ENCODE data around the gene UNC119B. TPM values are rescaled to one million over a fixed set of nuclear protein-coding genes. Genes with fewer than 3 reads are reported as not detected.

The UNC119B gene
- total RNA-seq, 2 experiments from 2014 or later = 17.2 to 27.4 TPM

GRCh38 chr12:120674097-120674636, 36.1 kb upstream of the UNC119B start:
- peak; percentile 72 for DNase-seq (ENCODE audit: low spot score)
- Histone ChIP-seq H3K36me3 (ENCODE audit: insufficient read depth, low read length) (no peaks in the 10 kb centered on the region), H3K27ac (ENCODE audit: low read depth, low read length, poor library complexity, severe bottlenecking) (peak overlapping the region; percentile 56), H3K4me1 (ENCODE audit: insufficient read depth, low read length, poor library complexity, severe bottlenecking) (peaks cover 64% of the 10 kb centered on the region), H3K9me3 (ENCODE audit: low read length) (no peaks in the 10 kb centered on the region), H2AFZ (ENCODE audit: low read length) (peak overlapping the region; percentile 60; the same call in 1 of the 2 replicates), H3K4me3 (ENCODE audit: low read depth, low read length, poor library complexity, severe bottlenecking) (peak overlapping the region; percentile 13), H3K79me2 (ENCODE audit: insufficient read depth, low read depth, low read length) (no peaks in the 10 kb centered on the region), H3K9me2 (ENCODE audit: insufficient read depth, low read length) (no peaks in the 10 kb centered on the region), H4K20me1 (ENCODE audit: insufficient read depth, low read length) (no peaks in the 10 kb centered on the region), H3K4me2 (ENCODE audit: low read length) (peak overlapping the region; percentile 73)
- TF ChIP-seq CTCF (conservative IDR thresholded peaks at IDR 0.05; ENCODE audit: low read length) (no peak), EZH2phosphoT487 (IDR thresholded peaks at IDR 0.05; ENCODE audit: borderline replicate concordance, low read depth, low read length) (no peak)
- no TSS peak for BruUV-seq (replicated peaks)
- CTCF ChIA-PET (ENCODE audit: unreplicated experiment) = interaction anchor here (0.6 to 0.9 kb wide), 2 partner anchors 24 to 1867 kb away, joined by 3 read pairs; no protein-coding TSS in a partner anchor
- intact Hi-C loops (cut with micrococcal nuclease; ENCODE audit: unreplicated experiment) = no loop called here
- POLR2A ChIA-PET = interaction anchor here (0.6 to 1.7 kb wide), 4 partner anchors 10 to 218 kb away, joined by 3 to 10 read pairs (median 4); no protein-coding TSS in a partner anchor

- Histone ChIP-seq H3K9me2 (ENCODE audit: insufficient read depth, low read length) (no peaks in the 10 kb centered on the region), H3K79me2 (ENCODE audit: insufficient read depth, low read depth, low read length) (no peaks in the 10 kb centered on the region), H4K20me1 (ENCODE audit: insufficient read depth, low read length) (no peaks in the 10 kb centered on the region), H3K36me3 (ENCODE audit: insufficient read depth, low read length) (no peaks in the 10 kb centered on the region), H3K4me1 (ENCODE audit: insufficient read depth, low read length, poor library complexity, severe bottlenecking) (peaks cover 58% of the 10 kb centered on the region), H3K4me2 (ENCODE audit: low read length) (peak overlapping the region; percentile 56), H2AFZ (ENCODE audit: low read length) (peak overlapping the region; percentile 45; the same call in 1 of the 2 replicates), H3K9me3 (ENCODE audit: low read length) (no peaks in the 10 kb centered on the region), H3K27ac (ENCODE audit: low read depth, low read length, poor library complexity, severe bottlenecking) (peak overlapping the region; percentile 66), H3K4me3 (ENCODE audit: low read depth, low read length, poor library complexity, severe bottlenecking) (no peak overlapping the region)
- no TSS peak for BruUV-seq (replicated peaks)
- intact Hi-C loops (cut with micrococcal nuclease; ENCODE audit: unreplicated experiment) = no loop called here
- POLR2A ChIA-PET = interaction anchor here (0.8 to 1.5 kb wide), 3 partner anchors 8 to 567 kb away, joined by 3 to 11 read pairs (median 6); no protein-coding TSS in a partner anchor
- CTCF ChIA-PET (ENCODE audit: unreplicated experiment) = interaction anchor here (0.5 to 0.8 kb wide), 2 partner anchors 28 kb away, joined by 3 to 4 read pairs; no protein-coding TSS in a partner anchor
- no peak for TF ChIP-seq EZH2phosphoT487 (IDR thresholded peaks at IDR 0.05; ENCODE audit: borderline replicate concordance, low read depth, low read length)
- no peak for TF ChIP-seq CTCF (conservative IDR thresholded peaks at IDR 0.05; ENCODE audit: low read length)
- peak; percentile 62 for DNase-seq (ENCODE audit: low spot score)
Measured at GRCh38 chr12:120677765-120678473, 32.3 kb upstream of the UNC119B start.

All from OCI-LY7 (cell line).